ENCODE measurements around the gene VAV2. TPM values are rescaled to one million over a fixed set of nuclear protein-coding genes. Genes with fewer than 3 reads are reported as not detected.
"Not testable (repeated sequence)": the region's sequence is repeated elsewhere in the genome, so short reads cannot be mapped to it uniquely, and the experiment has no call there.

The VAV2 gene
- total RNA-seq, 2 experiments from 2014 or later = 11.0 to 27.8 TPM

GRCh38 chr9:133768371-133768858, 223.7 kb downstream of the VAV2 start:
- peaks cover 7% of the 10 kb centered on the region; the same call in 1 of the 2 replicates for H3K9me3 ChIP-seq (ENCODE audit: low read length)
- H3K36me3 ChIP-seq (ENCODE audit: insufficient read depth, low read length) = peaks cover 30% of the 10 kb centered on the region
- H3K27ac ChIP-seq (ENCODE audit: low read depth, low read length, poor library complexity, severe bottlenecking) = no peak overlapping the region
- H3K4me1 ChIP-seq (ENCODE audit: insufficient read depth, low read length, poor library complexity, severe bottlenecking) = no peaks in the 10 kb centered on the region
- POLR2A ChIA-PET = no interaction called here
- H3K79me2 ChIP-seq (ENCODE audit: insufficient read depth, low read depth, low read length) = no peaks in the 10 kb centered on the region
- intact Hi-C loops (cut with micrococcal nuclease; ENCODE audit: unreplicated experiment) = no loop called here
- H3K4me3 ChIP-seq (ENCODE audit: low read depth, low read length, poor library complexity, severe bottlenecking) = no peak overlapping the region
- no peak overlapping the region for H2AFZ ChIP-seq (ENCODE audit: low read length)
- H4K20me1 ChIP-seq (ENCODE audit: insufficient read depth, low read length) = no peaks in the 10 kb centered on the region
- CTCF ChIA-PET (ENCODE audit: unreplicated experiment) = no interaction called here
- no peak overlapping the region for H3K4me2 ChIP-seq (ENCODE audit: low read length)
- no peak for TF ChIP-seq EZH2phosphoT487 (IDR thresholded peaks at IDR 0.05; ENCODE audit: borderline replicate concordance, low read depth, low read length)
- TF ChIP-seq CTCF (conservative IDR thresholded peaks at IDR 0.05; ENCODE audit: low read length) = no peak
- BruUV-seq (replicated peaks) = no TSS peak
- DNase-seq (ENCODE audit: low spot score) = no peak
- no peaks in the 10 kb centered on the region for H3K9me2 ChIP-seq (ENCODE audit: insufficient read depth, low read length)

- Histone ChIP-seq H3K4me1 (ENCODE audit: insufficient read depth, low read length, poor library complexity, severe bottlenecking) (no peaks in the 10 kb centered on the region), H3K27ac (ENCODE audit: low read depth, low read length, poor library complexity, severe bottlenecking) (no peak overlapping the region), H4K20me1 (ENCODE audit: insufficient read depth, low read length) (no peaks in the 10 kb centered on the region), H2AFZ (ENCODE audit: low read length) (no peak overlapping the region), H3K79me2 (ENCODE audit: insufficient read depth, low read depth, low read length) (no peaks in the 10 kb centered on the region), H3K9me2 (ENCODE audit: insufficient read depth, low read length) (no peaks in the 10 kb centered on the region), H3K4me2 (ENCODE audit: low read length) (no peak overlapping the region), H3K9me3 (ENCODE audit: low read length) (peaks cover 6% of the 10 kb centered on the region; the same call in 1 of the 2 replicates), H3K36me3 (ENCODE audit: insufficient read depth, low read length) (peaks cover 27% of the 10 kb centered on the region), H3K4me3 (ENCODE audit: low read depth, low read length, poor library complexity, severe bottlenecking) (no peak overlapping the region)
- no TSS peak for BruUV-seq (replicated peaks)
- TF ChIP-seq CTCF (conservative IDR thresholded peaks at IDR 0.05; ENCODE audit: low read length) (no peak), EZH2phosphoT487 (IDR thresholded peaks at IDR 0.05; ENCODE audit: borderline replicate concordance, low read depth, low read length) (no peak)
- CTCF ChIA-PET (ENCODE audit: unreplicated experiment) = no interaction called here
- intact Hi-C loops (cut with micrococcal nuclease; ENCODE audit: unreplicated experiment) = no loop called here
- no peak for DNase-seq (ENCODE audit: low spot score)
- POLR2A ChIA-PET = no interaction called here
Observed at GRCh38 chr9:133767625-133768024, 224.5 kb downstream of the VAV2 start.

- ChIA-PET CTCF (ENCODE audit: unreplicated experiment) (no interaction called here), POLR2A (interaction anchor here (0.6 kb wide), 1 partner anchor 1727 kb away, joined by 3 read pairs; no protein-coding TSS in a partner anchor)
- BruUV-seq (replicated peaks) = no TSS peak
- no peak overlapping the region for H3K4me3 ChIP-seq (ENCODE audit: low read depth, low read length, poor library complexity, severe bottlenecking)
- no peaks in the 10 kb centered on the region for H3K9me2 ChIP-seq (ENCODE audit: insufficient read depth, low read length)
- no peak for TF ChIP-seq CTCF (conservative IDR thresholded peaks at IDR 0.05; ENCODE audit: low read length)
- no peak for TF ChIP-seq EZH2phosphoT487 (IDR thresholded peaks at IDR 0.05; ENCODE audit: borderline replicate concordance, low read depth, low read length)
- H2AFZ ChIP-seq (ENCODE audit: low read length) = no peak overlapping the region
- H3K4me2 ChIP-seq (ENCODE audit: low read length) = no peak overlapping the region
- H3K79me2 ChIP-seq (ENCODE audit: insufficient read depth, low read depth, low read length) = no peaks in the 10 kb centered on the region
- no peak overlapping the region for H3K27ac ChIP-seq (ENCODE audit: low read depth, low read length, poor library complexity, severe bottlenecking)
- H4K20me1 ChIP-seq (ENCODE audit: insufficient read depth, low read length) = no peaks in the 10 kb centered on the region
- intact Hi-C loops (cut with micrococcal nuclease; ENCODE audit: unreplicated experiment) = no loop called here
- H3K4me1 ChIP-seq (ENCODE audit: insufficient read depth, low read length, poor library complexity, severe bottlenecking) = no peaks in the 10 kb centered on the region
- DNase-seq (ENCODE audit: low spot score) = no peak
- H3K36me3 ChIP-seq (ENCODE audit: insufficient read depth, low read length) = peaks cover 27% of the 10 kb centered on the region
- H3K9me3 ChIP-seq (ENCODE audit: low read length) = peaks cover 6% of the 10 kb centered on the region; the same call in 1 of the 2 replicates
Observed at GRCh38 chr9:133767008-133767407, 225.1 kb downstream of the VAV2 start.

- H3K79me2 ChIP-seq (ENCODE audit: insufficient read depth, low read depth, low read length); H3K27ac ChIP-seq (ENCODE audit: low read depth, low read length, poor library complexity, severe bottlenecking); H3K9me3 ChIP-seq (ENCODE audit: low read length); intact Hi-C loops (cut with micrococcal nuclease; ENCODE audit: unreplicated experiment); H4K20me1 ChIP-seq (ENCODE audit: insufficient read depth, low read length); H3K4me2 ChIP-seq (ENCODE audit: low read length); BruUV-seq (replicated peaks); H3K4me1 ChIP-seq (ENCODE audit: insufficient read depth, low read length, poor library complexity, severe bottlenecking); CTCF ChIA-PET (ENCODE audit: unreplicated experiment); H3K9me2 ChIP-seq (ENCODE audit: insufficient read depth, low read length); H3K4me3 ChIP-seq (ENCODE audit: low read depth, low read length, poor library complexity, severe bottlenecking); H2AFZ ChIP-seq (ENCODE audit: low read length); DNase-seq (ENCODE audit: low spot score): not testable (repeated sequence)
- POLR2A ChIA-PET = interaction anchor here (0.6 kb wide), 1 partner anchor 1727 kb away, joined by 3 read pairs; no protein-coding TSS in a partner anchor
- peaks cover 27% of the 10 kb centered on the region for H3K36me3 ChIP-seq (ENCODE audit: insufficient read depth, low read length)
Observed at GRCh38 chr9:133766234-133766633, 225.9 kb downstream of the VAV2 start.
